GM12801 (cell line): ENCODE data around the gene CINP.

Experiments used
- TF ChIP-seq, protein P1 (sequence below): IDR thresholded peaks from one replicate; pipeline ENCODE4 v1.5.1; 2011; ENCODE audit warnings: control low read depth; ENCODE audit not compliant: insufficient read length; ENCODE audit errors: extremely low read depth

CINP gene

DNA sequence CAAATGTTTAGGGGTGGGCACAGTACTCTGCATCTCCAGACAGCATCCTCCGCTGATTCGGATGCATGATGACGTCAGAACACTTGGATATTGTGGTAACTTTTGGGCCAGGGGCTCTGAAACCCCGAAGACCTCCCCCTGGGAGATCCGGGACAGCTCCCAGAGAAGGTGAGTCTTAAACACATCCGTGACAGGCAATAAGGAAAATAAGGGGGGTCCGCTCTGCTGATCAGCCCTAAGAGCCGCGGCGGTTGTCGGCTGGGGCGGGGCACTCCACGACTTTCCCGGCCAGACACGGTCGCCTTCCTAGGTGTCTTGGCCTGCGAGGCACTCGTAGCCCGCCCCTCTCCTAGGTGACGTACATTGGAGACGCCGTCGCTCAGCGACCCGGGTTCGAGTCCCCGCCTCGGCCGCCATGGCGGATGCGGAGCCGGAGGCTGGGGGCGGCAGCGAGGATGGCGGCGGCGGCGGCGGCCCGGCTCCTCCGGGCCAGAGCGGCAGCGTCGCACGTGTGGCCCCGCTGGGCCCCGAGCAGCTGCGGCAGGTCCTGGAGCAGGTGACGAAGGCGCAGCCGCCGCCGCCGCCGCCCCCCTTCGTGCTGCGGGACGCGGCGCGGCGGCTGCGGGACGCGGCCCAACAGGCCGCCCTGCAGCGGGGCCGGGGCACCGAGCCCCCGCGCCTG, 43.2 kb downstream of the CINP start, which contains the start of gene ZNF839:
Gene ZNF839 (plus strand): TSS at position 396 of the 682 bp plus-strand sequence. CDS start 20 bp downstream, at position 416.
- TF ChIP-seq, protein P1, sequence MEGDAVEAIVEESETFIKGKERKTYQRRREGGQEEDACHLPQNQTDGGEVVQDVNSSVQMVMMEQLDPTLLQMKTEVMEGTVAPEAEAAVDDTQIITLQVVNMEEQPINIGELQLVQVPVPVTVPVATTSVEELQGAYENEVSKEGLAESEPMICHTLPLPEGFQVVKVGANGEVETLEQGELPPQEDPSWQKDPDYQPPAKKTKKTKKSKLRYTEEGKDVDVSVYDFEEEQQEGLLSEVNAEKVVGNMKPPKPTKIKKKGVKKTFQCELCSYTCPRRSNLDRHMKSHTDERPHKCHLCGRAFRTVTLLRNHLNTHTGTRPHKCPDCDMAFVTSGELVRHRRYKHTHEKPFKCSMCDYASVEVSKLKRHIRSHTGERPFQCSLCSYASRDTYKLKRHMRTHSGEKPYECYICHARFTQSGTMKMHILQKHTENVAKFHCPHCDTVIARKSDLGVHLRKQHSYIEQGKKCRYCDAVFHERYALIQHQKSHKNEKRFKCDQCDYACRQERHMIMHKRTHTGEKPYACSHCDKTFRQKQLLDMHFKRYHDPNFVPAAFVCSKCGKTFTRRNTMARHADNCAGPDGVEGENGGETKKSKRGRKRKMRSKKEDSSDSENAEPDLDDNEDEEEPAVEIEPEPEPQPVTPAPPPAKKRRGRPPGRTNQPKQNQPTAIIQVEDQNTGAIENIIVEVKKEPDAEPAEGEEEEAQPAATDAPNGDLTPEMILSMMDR = no peak

DNA sequence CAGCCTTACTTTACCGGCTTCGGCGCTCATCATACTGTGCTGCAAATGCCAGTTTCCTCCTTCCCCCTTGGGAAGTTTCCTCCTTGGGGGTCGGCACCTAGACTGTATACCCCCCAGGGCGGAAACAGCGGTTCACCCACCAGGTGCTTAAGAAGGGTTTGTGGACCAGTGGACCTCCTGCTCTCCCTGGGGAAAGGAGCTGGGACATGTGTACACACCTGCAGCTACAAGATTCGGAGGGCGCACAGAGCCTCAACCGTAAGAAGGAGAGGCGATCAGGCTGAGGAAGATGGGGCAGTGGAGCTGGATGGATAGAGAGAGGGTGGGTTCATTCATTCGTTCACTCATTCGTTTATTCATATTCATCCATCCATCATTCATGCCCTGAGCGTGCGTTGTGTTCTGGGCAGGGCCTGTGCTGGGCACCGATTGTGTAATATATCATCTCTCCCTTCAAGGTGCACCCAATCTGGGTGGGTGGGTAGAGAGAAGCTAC, 43.9 kb downstream of the CINP start:
- TF ChIP-seq, protein P1 = no peak

DNA sequence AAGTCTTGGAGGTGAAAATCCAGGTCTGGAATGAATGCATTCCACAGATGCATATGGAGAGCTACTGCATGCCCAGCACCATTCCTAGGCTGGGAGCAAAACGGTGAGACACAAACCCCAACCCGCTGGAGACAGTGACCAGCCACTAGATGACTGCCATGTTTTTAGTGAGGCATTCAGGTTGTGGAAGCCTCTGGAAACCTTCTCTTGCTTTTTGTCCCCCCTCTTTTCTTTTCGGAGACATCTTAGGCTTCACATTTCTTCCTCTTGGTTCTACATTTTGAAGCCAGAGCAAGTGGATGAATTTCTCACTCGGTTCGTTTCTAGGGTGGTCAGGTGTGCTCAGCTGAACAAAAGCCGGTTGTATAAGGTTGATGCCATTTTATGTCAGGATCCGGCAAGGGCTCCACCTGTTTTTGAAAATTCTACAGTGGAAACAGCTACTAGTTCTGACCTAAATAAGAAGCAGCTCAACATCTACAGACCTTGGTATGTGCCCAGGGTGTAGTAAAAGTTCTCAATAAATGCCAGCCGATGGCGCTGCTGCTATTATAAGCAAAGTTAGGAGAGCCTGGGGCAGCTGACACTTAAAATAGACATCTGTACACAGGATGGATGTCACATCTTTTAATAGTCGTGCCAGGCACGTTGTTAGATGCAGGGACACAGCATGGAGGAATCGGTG, 45.0 kb downstream of the CINP start:
- TF ChIP-seq, protein P1 = no peak

DNA sequence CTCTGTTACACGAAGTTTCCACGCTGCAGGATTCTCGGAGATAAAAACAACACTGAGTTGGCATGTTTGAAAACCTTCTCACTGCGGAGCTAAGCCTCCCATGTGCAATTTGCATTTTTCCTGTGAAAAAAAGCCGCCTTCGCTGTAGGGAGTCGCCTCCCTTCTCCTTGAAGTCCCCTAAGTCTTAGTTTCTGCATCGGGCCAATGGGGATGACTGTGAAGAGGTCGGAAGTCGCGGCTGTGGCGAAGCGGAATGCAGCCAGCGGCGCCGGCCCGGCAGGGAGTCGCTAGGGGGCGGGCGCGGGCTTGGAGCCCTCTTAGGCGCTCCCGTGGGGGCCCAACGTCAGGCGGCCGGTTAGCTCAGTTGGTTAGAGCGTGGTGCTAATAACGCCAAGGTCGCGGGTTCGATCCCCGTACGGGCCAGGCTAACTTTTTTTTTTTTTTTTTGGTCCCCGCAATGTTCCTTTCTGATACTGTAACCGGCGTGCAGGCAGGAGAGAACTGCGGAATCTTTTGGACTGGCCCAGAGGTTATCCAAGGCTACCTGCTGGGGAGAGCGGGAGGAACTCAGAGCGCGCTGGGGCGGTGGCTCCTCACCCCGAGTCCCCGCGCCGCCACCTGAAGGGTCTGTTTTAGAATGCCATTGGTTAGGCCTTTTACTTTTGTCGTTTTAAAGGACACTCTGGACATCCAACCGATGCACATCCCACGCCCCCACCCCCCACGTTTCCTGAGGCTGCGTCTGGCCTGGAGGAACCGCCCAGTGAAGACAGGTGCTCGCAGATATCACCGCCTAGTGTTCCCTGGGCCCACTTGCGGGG, 45.7 kb downstream of the CINP start:
- TF ChIP-seq, protein P1 = no peak

DNA sequence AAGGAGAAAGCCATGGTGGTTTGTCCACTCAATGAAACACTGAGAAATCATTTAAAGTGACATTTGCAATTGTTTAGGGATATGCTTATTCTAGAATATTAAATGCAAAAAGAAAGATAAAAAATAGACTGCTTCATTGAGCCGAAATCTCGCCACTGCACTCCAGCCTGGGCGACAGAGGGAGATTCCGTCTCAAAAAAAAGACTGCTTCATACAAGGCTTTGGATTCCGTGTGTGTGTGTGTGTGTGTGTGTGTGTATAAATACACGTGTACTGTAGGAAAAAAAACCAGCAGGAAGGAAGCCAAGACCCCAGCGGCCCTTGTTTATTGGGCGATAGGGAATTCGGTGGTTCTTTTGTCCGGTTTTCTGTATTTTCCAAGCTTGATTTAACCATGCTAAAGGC, 46.4 kb downstream of the CINP start:
- TF ChIP-seq, protein P1 = no peak

DNA sequence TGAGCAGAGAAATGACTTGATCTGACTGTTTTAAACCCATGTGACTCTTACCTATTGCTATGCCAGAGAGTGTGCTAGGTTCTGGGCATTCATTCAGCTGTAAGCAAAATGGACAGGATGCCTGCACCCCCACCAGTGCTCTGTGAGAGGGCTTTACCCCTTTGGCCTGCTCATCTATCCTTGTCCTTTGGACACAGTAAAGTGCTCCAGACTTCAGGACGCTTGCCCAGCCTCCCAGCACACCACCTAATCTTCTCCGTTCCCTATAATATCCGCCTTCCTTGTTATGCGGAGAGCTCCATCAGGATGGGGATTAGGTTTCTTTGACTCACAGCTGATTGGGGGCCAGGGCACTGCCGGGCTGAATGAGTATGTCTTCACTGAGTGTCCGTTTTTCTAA, 47.6 kb downstream of the CINP start:
- TF ChIP-seq, protein P1 = no peak
